ENCODE measurements around the gene USP36.
"Not testable (repeated sequence)": the region's sequence is repeated elsewhere in the genome, so short reads cannot be mapped to it uniquely, and the experiment has no call there.

USP36 gene

DNA sequence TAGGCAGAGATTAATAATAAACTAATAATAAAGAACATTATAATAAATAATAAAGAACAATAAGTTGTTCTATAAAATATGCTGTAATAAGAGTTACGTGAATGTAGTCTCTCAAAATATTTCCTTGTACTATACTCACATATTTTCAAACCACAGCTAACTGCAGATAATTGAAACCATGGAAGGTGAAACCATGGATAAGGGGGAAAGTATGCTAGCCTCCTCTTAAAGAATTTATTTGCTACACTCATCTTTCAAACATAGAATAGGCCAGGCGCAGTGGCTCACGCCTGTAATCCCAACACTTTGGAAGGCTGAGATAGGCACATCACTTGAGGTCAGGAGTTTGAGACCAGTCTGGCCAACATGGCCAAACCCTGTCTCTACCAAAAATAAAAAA, 77.1 kb downstream of the USP36 start:
- intact Hi-C loops (cut with DNase I) = no loop called here
- DNase-seq = no peak

DNA sequence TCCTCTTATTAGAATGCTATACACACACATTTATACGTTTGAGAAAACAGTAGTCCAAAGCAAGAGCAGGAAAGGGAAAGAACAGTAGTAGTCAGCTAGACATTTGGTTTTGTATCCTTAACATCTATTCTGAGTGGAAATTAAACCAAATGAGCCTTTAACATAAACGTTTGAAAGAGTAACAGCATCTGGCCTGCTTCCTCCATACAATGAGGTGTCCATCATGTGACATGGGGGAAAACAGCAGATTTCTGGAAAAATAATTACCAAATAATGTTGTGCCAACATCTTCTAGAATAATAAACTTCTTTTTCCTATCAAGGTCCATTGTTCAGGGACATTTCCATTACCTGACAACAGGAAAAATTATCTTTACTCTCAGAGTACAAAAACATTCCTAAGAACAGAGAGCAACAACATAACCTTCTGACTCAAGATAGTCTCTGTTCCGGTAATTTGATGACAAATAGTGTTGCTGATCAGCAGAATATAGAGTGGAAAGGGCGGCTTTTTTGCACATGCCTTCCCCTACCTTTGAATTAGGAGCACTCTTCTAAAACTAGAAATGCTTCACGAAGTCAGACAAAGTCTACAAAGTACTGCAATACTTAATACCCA, 78.7 kb downstream of the USP36 start:
- intact Hi-C loops (cut with DNase I) = no loop called here
- no peak for DNase-seq

GRCh38 chr17:78759969-78760352, 80.7 kb downstream of the USP36 start:
- DNase-seq = no peak
- intact Hi-C loops (cut with DNase I) = no loop called here

DNA sequence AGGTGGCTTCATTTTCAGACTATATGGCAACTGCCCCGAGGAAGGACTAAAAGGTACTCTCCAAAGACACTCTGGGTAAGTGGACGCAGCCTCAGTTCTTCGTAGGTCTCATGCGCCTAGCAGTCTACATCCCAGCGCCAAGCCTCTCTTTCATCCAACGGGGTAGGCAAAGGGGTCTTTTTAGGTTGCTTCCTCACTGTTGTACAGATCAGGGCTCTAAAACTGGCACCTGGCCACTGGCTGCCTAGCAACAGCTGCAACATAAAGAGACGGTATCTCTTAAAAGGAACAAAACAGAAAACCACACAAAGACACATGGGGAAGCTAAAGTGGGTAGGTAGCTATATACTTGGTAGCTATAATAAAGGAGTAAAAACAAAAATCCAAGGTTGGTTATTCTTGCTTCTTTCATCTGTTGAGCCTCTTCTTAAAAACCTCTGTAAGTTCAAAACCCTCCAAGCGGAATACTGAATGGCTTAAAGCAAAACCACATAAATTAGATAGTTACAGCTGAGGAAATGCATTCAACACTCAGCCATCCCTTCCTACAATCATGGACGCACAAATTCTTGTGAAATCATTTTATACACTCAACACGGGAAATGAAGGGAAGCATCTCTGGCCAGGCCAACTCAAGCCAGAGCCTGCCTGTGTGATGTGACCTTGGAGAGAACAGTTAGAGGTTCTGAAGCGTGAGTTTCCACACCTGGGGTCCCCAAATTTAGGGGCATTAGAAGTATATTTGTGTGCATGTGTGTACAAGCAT, 81.2 kb downstream of the USP36 start:
- intact Hi-C loops (cut with DNase I) = no loop called here
- peak in 3 of 42 donors; percentile 23 to 24 (median 24) for DNase-seq

GRCh38 chr17:78753316-78754250, 87.0 kb downstream of the USP36 start:
- no peak for DNase-seq
- intact Hi-C loops (cut with DNase I) = no loop called here

DNA sequence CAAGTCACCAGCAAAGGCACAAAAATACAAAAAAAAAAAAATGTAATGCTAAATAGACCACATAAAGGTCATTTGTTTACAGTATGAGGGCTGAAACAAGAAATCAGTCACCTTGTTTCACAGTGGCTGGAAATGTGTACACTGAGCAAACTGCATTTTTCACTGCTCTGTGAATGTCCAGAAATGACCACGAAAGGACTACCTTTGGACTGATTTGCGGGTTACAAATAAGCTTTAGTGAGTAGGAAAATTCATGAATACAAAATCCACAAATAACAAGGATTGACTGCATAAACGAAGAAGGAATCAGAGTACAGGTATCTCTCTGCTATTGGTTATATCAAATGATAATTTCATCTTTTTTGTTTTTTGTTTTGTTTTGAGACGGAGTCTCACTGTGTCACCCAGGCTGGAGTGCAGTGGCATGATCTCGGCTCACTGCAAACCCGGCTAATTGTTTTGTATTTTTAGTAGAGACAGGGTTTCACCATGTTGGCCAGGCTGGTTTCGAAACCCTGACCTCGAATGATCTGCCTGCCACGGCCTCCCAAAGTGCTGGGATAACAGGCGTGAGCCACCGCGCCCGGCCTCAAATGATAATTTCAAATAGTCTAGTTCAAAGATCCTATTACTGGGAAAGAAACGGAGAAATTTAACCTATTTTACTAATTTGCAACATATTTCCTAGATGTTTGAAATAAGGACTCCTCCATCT, 89.0 kb downstream of the USP36 start:
- intact Hi-C loops (cut with DNase I) = no loop called here
- DNase-seq = no peak

DNA sequence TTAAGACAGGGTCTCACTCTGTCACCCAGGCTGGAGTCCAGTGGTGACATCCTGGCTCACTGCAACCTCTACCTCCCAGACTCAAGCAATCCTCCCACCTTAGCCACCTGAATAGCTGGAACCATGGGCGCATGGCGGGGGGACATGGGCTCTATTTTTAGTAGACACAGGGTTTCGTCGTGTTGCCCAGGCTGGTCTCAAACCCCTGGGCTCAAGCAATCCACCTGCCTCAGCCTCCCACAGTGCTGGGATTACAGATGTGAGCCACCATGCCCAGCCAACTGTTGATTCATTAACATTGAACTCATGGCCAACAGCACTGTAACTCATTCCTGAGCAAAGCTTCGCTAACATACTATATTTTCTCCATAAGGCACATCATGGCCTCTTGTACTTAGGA, 89.6 kb downstream of the USP36 start:
- DNase-seq; intact Hi-C loops (cut with DNase I): not testable (repeated sequence)

GRCh38 chr17:78748730-78749317, 91.8 kb downstream of the USP36 start:
- DNase-seq = peak in 8 of 42 donors; percentile 20 to 66 (median 43)
- intact Hi-C loops (cut with DNase I) = no loop called here

- intact Hi-C loops (cut with DNase I) = no loop called here
- DNase-seq = no peak
Measured at GRCh38 chr17:78748048-78748729, 92.4 kb downstream of the USP36 start.

- intact Hi-C loops (cut with DNase I) = no loop called here
- DNase-seq = no peak
Measured at GRCh38 chr17:78747488-78747887, 93.1 kb downstream of the USP36 start.

DNA sequence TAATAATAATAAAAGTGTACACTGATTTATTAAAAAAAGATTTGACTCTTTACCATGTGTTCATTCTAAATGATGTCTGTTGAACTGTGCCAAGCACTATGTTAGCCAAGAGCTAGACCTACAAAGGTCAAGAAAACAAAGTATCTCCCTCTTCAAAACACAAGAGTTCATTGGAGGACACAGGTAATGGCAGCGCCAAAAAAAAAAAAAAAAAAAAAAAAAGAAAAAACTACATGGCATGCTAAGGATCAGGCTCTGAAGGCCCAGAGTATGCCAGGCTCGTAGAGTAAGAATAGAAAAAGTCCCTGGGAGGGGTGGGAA, 93.7 kb downstream of the USP36 start:
- intact Hi-C loops (cut with DNase I) = no loop called here
- no peak for DNase-seq

DNA sequence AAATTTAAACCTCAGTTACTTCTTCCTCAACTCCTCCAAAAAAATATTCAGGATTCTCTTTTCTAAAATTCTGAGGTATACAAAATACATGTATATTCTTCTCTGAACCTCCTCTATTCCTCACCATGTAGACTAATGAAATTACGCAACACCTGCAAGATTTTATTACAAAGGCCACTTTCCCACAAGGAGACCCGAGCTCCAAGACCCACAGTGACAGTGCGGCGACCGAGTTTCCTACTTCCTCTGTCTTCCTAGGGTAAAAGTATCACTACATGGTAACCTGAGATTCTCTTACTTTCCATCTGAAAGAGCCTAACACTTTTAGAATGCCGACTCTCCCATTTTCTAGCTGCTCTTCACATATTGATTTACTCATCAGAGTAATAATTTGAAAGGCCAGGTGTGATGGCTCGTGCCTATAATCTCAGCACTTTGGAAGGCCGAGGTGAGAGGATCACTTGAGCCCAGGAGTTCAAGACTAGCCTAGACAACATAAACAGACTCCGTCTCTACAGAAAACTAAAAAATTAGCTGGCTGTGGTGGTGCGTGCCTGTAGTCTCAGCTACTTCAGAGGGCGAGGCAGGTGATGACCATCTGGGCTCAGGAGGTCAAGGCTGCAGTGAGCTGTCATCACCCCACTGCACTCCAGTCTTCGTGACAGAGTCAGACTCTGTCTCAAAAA, 94.2 kb downstream of the USP36 start:
- no peak for DNase-seq
- intact Hi-C loops (cut with DNase I) = no loop called here
